GM12865 (cell line): Measurements from ENCODE around the gene INPPL1.
A peak's percentile ranks its signal among the peaks of the same experiment; 100 is the strongest.
"Not testable (repeated sequence)": the region's sequence is repeated elsewhere in the genome, so short reads cannot be mapped to it uniquely, and the experiment has no call there.

Source experiments
- DNase-seq: peaks from one replicate; pipeline ENCODE4 v3.0.0; 2010; ENCODE audit warnings: low read depth
- H3K4me3 ChIP-seq: 2 replicates; pipeline ENCODE4 v1.5.1; 2011; ENCODE audit warnings: mild to moderate bottlenecking, low read depth, low read length, control low read depth
- TF ChIP-seq, protein P1 (sequence below): IDR thresholded peaks from 2 replicates; pipeline ENCODE4 v1.5.1; 2011; ENCODE audit warnings: low read length, control low read depth, low read depth, inconsistent platforms; ENCODE audit not compliant: insufficient read depth; ENCODE audit errors: missing control alignments

Gene INPPL1, protein sequence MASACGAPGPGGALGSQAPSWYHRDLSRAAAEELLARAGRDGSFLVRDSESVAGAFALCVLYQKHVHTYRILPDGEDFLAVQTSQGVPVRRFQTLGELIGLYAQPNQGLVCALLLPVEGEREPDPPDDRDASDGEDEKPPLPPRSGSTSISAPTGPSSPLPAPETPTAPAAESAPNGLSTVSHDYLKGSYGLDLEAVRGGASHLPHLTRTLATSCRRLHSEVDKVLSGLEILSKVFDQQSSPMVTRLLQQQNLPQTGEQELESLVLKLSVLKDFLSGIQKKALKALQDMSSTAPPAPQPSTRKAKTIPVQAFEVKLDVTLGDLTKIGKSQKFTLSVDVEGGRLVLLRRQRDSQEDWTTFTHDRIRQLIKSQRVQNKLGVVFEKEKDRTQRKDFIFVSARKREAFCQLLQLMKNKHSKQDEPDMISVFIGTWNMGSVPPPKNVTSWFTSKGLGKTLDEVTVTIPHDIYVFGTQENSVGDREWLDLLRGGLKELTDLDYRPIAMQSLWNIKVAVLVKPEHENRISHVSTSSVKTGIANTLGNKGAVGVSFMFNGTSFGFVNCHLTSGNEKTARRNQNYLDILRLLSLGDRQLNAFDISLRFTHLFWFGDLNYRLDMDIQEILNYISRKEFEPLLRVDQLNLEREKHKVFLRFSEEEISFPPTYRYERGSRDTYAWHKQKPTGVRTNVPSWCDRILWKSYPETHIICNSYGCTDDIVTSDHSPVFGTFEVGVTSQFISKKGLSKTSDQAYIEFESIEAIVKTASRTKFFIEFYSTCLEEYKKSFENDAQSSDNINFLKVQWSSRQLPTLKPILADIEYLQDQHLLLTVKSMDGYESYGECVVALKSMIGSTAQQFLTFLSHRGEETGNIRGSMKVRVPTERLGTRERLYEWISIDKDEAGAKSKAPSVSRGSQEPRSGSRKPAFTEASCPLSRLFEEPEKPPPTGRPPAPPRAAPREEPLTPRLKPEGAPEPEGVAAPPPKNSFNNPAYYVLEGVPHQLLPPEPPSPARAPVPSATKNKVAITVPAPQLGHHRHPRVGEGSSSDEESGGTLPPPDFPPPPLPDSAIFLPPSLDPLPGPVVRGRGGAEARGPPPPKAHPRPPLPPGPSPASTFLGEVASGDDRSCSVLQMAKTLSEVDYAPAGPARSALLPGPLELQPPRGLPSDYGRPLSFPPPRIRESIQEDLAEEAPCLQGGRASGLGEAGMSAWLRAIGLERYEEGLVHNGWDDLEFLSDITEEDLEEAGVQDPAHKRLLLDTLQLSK

DNA sequence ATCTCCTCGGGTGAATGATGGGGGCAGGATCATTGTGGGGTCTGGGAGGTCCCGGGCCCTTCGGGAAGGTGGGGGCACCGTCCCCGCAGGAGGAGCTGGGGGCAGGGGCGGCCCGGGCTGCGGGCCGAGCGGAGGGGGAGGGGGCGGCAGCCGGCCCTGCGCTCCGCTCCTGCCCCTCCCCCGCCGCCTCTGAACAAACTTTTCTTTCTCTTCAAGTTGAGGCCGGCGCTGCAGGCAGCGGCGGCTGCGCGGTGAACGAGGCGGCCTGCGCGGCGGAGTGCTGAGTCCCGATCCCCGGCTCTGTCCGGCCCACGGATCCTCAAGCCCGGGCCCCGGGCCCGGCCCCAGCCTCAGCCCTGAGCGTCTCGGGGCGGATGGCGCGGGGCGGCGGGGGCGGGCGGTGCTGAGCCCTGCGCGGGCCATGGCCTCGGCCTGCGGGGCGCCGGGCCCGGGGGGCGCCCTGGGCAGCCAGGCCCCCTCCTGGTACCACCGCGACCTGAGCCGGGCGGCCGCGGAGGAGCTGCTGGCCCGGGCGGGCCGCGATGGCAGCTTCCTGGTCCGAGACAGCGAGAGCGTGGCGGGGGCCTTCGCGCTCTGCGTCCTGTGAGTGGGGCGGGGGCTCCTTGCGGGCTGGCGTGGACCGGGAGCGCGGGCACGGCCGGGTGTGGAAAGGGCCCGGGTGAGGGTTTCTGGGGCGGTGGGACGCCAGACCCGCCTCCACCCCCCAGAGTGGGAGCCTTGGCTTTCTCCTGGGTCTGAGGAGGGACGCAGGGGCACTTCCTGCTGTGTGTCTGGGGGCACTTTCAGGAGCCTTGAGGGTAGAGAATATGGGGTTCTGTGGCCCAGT lies at the start of gene INPPL1:
Gene INPPL1 (plus strand): TSS at position 204 of the 847 bp plus-strand sequence. CDS start 218 bp downstream, at position 422.
- TF ChIP-seq, protein P1, sequence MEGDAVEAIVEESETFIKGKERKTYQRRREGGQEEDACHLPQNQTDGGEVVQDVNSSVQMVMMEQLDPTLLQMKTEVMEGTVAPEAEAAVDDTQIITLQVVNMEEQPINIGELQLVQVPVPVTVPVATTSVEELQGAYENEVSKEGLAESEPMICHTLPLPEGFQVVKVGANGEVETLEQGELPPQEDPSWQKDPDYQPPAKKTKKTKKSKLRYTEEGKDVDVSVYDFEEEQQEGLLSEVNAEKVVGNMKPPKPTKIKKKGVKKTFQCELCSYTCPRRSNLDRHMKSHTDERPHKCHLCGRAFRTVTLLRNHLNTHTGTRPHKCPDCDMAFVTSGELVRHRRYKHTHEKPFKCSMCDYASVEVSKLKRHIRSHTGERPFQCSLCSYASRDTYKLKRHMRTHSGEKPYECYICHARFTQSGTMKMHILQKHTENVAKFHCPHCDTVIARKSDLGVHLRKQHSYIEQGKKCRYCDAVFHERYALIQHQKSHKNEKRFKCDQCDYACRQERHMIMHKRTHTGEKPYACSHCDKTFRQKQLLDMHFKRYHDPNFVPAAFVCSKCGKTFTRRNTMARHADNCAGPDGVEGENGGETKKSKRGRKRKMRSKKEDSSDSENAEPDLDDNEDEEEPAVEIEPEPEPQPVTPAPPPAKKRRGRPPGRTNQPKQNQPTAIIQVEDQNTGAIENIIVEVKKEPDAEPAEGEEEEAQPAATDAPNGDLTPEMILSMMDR = no peak
- peak within 1 kb of the TSS; percentile 98 for H3K4me3 ChIP-seq
- peak; percentile 60 for DNase-seq

DNA sequence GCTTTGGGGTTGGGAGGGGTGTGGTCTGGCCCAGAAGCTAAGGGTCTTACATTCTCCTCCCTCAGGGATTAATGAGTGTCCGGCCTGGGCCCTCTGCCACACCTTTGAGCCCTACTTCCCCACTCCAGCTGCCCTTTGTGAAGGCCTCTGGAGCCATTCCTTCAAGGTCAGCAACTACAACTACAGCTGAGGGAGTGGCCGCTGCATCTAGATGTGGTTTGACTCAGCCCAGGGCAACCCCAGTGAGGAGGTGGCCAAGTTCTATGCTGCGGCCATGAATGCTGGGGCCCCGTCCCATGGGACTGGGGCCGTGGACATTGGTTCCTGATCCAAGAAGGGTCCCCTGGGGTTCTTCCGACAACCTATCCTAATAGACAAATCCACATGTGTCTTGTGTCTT lies 46.9 kb upstream of the INPPL1 start:
- H3K4me3 ChIP-seq = no peak overlapping the region
- TF ChIP-seq, protein P1 = no peak
- no peak for DNase-seq

DNA sequence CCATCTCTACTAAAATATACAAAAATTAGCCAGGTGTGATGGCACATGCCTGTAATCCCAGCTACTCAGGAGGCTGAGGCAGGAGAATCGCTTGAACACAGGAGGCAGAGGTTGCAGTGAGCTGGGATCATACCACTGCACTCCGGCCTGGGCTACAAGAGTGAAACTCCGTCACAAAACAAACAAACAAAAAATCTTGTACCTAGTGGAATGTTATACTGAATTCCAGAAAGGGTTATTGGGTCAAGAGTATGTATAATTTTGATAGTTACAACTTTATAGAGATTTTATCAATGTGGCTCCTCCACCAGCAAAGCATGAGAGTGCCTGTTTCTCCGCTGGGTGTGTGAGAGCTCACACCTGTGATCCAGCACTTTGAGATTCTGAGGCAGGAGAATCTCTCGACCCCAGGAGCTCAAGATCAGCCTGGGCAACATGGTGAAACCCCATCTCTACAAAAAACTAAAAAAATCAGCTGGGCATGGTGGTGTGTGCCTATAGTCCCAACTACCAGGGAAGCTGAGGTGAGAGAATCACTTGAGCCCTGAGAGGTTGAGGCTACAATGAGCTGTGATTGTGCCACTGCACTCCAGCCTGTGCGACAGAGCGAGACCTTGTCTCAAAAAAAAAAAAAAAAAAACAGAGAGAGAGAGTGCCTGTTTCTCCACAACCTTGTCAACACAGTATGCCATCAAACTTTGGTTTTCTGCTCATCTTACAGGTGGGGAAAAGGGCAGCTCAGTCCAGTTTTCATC lies 45.3 kb upstream of the INPPL1 start:
- DNase-seq = no peak
- no peak overlapping the region for H3K4me3 ChIP-seq
- TF ChIP-seq, protein P1 = no peak

DNA sequence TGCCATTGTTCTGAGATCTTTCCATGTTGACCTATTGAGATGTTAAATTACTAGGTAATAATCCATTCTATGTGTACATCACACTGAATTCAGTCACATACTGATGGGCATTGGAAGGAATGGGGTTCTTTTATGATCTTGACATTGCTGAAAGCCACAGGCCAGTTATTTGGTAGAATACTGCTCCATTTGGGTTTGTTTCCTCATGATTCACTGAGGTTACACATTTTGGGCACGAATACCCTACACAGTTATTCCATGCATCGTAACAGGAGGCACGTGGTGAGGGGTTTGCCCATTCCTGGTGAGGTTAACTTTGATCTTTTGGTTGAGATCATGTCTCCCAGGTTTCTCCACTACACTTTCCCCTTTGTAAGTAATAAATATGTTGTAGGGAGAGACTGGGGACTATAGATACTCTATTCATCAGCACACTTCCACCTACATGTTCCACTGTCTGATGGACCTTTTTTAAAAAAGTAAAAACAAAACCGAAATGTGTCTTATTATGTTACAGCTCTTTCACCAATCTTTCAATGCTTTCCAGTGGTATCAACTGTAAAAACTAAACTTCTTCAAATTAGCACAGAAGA lies 44.7 kb upstream of the INPPL1 start:
- TF ChIP-seq, protein P1 = no peak
- no peak overlapping the region for H3K4me3 ChIP-seq
- DNase-seq = no peak

DNA sequence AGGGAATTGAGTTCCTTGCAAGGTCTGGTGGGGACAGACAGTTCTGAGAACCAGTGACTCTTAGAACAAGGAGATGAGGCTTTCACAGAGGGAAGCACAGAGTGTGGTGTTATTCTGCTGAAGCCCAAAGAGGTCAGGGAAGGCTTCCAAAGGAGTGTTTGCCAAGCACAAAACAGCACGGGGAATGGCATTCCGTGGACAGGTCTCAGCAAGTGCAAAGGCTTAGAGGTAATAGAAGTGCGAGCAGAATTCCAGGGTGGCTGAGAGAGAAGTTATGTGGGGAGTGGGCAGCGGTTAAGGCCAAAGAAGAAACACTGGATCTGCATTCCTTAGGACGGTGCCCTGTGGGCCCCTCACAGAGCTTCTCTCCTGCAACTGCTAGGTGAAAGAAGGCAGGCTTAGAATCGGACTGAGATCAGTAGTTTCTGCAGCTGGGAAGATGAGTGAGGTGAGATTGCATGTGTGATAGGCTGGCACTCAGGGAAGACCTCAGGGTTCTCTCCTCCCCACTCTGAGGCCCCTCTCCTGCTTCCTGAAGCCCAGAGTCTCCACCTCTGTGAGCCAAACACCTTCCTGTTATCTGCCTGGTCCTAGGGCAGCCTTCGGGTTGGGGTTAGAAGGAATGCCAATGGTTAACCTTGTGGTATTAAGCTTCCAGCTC lies 43.5 kb upstream of the INPPL1 start:
- H3K4me3 ChIP-seq, DNase-seq: not testable (repeated sequence)

DNA sequence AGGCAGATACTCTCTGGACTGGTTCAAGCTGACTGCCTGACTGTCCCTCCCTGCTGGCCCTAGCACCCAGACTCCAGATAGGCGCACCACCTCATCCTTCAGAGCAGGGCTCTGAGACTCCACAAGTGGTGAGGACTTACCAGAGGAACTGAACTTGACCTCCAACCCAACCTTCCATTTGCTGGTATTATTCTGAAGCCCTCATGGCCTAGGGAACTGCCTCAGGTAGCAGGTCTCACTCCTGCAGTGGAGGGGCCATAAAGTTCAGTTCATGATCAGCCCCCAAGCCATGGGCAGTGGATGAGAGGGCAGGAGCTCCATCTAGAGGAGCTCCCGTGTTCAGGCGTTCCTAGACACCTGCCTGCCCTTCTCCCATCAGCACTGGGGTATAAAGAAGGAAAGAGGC lies 43.0 kb upstream of the INPPL1 start:
- H3K4me3 ChIP-seq, DNase-seq: not testable (repeated sequence)
